HG03439 (cell line): ENCODE results near the gene GNAT1.

Source experiments
- ATAC-seq: cut with Tn5 transposase; IDR thresholded peaks from one replicate; pipeline ENCODE4 v1.9.1; 2021; ENCODE audit warnings: mild to moderate bottlenecking, moderate library complexity; ENCODE audit not compliant: unreplicated experiment

Gene GNAT1

DNA sequence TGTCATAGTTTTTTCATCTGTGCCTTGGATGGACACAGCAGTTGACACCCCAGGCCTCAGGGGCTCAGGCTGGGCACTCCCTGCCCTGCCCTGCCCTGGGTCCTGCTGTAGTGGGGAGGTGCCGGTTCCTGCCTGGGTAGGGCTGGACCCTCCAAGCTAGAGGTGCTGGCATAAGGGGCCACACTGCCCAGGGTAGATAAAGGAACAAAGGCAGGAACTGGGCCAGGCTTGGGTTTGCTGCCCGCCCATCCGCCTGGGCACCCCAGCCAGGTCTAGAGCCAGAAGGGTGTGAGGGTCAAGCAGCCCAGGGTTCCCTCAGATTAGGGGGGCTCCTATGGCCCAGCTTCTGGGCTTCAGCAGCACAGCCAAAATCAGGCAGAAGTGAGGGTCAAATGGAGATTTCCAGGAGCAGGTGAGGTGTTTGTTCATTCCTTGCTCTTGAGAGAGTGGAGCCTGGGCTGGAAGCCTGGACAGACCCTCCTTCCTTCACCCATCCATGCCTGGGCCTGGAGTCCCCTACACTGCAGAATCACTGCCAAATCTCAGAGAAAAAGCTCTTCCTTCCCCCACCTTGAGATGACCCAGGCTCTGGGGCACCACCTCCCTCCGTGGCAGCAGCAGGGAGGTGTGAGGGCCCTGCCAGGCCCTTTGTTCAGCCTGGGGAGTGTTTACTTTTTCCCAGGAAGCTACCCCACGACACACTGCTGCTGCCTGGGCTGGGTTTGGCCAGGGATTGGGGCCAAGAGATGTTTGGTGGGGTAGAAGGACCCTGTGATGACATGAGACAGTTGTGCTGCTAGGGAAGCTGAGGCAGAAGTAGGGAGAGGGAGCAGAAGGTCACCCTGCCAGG lies 29.2 kb upstream of the GNAT1 start:
- no peak for ATAC-seq

DNA sequence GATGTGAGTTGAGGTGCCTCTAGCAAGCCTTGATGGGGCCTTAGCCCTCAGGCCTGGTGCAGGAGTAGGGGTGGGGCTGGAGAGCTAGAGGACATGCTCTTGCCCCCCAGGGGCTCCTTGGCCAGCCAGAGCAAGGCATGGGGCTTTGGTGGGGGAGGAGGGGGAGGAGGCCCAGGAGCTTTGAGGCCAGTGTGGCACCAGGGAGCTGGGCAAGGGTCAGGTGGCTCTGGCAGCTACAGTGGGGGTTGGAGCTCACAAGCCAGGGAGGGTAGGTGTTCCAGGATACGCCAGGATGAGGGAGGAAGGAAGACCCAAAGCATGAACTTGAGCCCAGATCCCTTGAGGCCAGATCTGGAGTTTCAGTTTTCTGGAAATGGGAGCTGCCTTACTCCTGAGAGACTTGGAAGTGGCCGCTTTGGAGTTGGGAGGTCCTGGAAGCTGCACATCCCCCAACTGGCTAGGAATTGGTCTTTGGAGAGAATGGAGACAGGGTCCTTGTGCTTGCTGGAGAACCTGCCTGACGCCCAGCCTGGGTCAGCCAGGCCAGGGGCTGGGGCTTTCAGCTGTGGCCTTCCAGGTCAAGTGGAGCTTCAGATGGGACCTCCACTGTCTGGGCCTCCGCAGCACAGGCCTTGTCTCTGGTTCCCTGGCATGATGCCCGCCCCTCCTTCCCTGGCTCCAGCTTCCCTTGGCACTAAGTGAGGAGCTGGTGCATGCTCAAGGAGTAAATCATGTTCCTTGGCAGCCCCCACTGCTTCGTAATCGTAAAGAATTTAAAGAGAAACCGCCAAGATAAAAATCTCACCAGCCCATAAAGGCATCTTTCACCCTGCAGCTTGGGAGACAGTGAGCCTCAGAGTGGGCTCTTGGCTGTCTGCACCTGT lies 27.6 kb upstream of the GNAT1 start:
- ATAC-seq = no peak

DNA sequence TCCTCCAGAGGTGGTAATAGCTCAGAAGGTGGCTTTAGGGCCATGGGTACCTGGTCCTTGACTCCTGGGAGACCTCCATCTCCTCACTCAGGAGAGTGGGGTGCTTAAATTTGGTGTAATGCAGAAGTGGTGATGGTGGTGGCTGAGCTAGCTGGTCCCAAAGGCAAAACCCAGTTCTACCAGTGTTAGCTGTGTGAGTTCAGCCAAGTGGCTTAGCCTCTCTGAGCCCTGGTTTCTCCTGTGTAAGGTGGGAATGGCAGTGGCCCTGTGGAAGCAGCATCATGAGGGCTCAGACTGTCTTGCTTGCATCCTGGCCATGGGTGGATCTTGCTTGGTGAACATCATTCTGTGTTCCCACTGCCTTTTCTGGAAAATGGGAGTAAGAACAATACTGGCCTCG lies 26.9 kb upstream of the GNAT1 start:
- no peak for ATAC-seq

DNA sequence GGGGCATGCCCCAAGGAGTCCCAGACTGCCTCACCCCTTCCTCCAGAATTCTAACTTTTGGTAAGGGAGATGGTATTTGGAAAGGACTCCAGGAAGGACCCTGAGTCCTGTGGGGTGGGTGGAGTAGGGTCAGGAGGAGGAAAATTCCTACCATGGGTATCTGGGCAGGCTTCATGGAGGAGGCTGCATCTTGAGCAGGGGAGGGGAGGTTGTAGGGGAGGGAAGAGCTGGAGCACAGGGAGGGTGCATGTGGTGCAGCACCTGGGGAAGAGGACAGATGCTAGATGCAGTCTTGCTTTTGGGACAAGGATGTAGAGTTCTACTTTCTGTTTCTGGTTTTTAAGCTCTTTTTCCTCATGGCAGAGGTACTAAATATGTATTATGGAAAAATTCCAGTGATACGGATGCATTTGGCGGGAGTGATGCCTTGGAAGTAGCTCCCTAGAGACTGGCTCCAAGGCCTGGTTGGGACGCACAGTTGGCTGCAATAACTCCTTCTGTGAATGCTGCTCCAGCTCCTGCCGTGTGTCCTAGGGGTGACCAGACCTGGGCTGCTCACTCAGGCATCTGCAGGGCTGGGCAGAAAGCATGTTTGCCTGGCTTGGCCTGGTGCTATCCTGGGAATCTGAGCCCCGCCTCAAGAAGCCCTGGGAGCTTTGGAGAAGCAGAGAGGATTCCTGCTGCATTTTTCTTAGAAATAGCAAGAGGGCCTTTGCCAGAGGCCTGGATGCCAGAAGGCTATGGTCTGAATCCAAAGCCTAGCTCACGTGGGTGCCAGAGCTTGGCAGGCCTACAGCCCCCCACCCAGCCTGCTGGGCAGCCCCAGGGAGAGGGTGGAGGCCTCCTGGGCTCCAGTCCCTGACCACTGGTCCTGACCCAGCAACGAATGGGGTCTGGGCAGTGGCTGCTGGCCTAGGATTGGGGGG lies 26.2 kb upstream of the GNAT1 start:
- ATAC-seq = no peak

DNA sequence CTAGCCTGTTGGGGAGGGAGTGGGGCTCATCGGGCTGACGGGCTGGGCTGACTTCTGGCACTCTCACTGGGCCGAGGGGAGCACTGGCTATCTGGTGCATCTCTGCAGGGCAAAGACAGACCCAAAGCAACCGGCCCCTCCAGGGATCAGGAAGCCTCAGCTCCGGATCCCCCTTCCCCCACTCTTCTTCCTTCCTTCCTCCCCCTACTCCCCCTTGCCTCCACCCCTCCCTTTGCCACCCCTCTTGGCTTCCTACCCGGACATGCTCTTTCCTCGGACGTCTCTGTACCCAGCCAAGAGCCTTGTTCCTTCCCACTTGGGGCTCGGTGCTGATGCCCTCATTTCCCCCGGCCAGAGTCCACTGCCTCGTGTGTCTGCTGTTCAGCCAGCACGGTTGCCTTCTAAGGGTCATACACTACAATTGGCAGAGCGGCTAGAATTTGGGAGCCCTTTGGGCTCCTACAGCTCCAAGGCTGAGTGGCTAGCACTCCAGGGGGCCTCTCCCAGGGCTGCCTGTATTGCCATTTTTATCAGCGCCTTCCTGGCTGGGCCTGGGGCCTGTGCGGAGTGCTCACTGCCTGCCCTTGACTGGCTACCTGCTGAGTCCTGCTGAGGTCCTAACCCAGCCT lies 25.4 kb upstream of the GNAT1 start:
- no peak for ATAC-seq

DNA sequence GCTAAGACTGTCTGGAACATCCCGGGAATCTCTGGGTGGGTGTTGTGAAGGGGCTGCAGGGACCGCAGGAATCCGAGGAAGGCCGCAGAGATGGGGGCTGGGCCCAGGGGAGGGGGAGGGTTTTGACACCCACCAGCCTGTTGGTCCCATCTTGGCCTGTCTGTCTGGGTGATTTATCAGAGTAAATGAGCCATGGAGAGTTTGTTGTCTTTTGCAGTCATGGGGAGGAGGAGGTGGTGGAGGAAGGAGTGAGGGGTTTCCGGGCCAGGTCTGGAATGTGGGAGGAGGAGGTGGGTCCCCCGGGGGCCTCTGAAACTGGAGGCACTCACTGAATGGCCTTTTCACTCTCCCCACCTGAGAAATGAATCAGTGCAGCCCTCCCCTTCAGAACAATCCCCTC lies 24.8 kb upstream of the GNAT1 start:
- ATAC-seq = no peak

DNA sequence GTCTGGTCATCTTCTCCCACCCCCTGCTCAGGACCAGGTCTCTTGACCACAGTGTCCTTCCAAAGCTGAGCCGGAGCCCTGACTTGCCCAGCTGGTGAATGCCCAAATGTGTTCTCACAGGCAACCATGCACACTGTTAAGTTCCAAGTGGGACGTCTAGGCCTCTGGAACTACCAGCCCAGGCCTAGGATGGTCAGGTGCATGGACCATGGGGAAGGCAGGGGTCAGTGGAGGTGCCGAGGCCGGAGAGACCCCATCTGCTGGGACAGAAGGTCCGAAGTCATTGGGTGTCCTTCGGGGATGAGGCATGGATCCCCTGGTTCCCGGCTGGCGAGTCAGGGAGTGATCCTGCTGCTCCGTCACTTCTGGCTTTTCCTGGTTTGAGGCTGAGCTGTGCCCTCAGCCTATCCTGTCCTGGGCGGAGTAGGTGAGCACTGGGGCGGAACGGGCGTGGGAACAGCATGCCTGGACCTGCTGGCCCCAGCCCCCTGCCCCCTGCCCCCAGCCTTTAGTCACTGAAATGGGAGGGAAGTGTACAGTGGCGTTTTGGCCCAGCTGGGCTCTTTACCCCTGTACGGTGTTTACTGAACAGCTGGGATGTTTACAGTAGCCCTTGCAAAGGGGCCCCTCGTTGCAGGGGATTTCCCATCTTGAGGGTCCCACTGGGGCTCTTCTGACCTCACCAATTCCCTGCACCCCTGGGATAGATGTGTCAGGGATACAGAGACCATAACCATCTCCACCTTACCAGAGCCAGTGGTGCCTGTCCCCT lies 24.2 kb upstream of the GNAT1 start:
- ATAC-seq = no peak

DNA sequence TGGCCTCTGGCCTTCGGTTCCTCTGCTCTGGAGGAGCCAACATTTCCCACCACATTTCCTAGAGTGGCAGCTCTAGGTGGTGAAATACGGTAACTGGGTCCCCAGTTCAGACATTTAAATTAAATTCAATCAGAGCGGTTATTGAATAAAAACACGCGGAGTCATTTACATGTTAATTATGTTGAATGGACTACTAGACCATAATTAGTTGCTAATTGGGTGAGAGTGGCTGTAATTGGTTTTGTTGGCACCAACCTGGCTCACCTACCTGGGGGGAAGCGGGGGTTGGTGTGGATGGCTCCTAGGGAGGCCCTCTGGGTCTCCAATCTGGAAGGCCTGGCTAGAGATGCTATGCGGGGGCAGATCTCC lies 23.6 kb upstream of the GNAT1 start:
- no peak for ATAC-seq

DNA sequence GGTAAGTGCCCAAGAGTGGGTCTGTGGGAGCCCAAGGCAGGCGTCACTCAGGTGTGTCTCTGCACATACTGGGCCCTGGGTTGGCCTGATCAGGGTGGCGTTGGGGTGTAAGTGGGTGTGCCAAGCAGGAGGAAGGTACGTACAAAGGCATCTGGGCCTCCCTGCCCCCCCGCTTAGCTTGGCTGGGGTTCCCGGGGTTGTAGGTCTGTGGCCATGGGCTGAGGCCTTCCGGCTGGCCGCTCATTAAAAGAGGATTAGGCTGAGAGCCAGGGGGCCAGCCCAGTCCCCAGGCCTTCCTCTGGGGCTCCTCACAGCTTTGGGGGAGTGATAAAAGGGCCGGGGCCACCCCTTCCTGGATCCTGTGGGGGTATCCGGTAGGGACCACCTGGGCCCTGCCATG lies 23.0 kb upstream of the GNAT1 start:
- ATAC-seq = no peak

DNA sequence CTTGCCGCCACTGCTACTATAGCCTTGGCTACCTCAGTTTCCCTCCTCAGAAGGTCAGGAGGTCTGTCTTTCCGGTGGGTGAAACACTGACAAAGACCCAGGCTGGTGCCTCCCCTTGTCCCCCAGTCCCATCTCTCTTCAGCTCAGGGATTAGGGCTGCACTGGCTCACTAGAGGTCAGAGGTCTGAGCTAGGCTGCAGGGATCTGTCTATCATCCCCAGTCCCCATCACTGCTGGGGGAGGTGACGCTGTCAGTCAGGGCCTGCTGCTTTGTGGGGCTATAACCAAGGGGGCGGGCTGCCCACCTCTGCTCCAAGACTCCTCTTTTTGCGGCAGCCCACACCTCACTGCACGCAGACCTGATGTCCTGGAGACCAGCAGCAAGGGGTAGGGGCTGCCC lies 22.6 kb upstream of the GNAT1 start:
- no peak for ATAC-seq

DNA sequence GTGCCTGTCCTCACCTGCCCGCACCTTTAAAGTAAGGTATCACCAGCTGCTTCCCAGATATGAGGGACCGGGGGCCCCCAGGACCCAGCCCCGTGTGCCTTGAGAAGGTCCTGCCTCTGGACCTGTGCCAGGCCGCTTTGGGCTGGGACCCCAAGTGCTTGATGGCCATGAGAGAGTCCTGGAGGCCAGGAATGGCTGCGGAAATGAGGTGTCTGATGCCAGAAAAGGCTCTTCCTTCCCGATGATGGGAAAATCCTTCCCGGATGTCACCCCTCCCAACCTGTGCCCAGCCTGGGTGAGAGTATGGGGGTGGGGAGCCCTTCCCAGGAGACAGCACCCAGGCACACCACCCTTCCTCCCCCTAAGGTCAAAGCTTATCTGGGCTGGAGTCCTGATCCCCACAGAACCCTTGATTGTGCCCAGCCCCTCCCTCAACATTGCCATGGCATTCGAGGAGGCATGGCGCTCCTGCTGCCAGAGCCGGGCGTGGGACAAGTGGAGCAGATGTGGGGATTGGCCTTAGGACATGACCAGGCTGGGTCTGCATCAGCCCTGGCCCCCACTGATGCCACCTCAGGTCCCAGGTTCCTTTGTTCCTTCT lies 22.1 kb upstream of the GNAT1 start:
- ATAC-seq = no peak

DNA sequence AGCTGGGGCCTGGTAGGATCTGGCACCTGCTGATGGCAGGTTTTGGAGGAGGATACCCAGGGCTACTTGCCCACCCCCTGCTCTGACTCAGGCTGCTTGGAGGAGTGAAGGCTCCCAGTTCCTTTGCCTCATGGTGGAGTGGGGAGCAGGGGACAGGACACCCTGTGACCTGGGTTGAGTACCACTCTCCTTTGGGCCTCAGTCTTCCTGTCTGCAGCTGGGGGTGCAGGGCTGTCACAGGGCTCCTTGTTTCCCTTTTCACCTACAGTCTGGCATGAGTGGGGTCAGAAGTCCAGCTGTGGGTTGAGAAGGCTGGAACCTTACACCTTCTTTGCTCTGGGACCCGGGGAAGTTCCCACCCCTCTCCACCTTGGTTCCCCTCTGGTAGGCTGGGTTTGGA lies 21.6 kb upstream of the GNAT1 start:
- ATAC-seq = no peak

DNA sequence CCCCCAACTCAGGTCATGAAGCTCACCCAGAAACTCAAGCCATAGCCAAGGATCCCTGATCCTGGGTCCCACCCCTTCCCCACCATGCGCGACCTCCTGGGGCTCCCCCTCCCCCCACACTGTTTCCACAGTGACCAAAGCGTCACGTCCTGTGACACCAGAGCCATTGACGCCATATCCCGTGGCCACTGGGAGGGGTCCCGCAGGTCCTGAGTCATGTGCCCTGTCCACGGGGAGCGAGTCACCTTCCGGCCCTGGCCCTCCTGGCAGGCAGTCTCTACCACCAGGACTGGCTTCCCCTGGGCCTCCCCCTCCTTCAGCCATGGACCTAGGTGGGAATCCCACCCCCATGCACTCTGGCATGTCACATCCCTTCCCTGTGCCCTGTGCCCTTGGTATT lies 20.7 kb upstream of the GNAT1 start:
- ATAC-seq = no peak

DNA sequence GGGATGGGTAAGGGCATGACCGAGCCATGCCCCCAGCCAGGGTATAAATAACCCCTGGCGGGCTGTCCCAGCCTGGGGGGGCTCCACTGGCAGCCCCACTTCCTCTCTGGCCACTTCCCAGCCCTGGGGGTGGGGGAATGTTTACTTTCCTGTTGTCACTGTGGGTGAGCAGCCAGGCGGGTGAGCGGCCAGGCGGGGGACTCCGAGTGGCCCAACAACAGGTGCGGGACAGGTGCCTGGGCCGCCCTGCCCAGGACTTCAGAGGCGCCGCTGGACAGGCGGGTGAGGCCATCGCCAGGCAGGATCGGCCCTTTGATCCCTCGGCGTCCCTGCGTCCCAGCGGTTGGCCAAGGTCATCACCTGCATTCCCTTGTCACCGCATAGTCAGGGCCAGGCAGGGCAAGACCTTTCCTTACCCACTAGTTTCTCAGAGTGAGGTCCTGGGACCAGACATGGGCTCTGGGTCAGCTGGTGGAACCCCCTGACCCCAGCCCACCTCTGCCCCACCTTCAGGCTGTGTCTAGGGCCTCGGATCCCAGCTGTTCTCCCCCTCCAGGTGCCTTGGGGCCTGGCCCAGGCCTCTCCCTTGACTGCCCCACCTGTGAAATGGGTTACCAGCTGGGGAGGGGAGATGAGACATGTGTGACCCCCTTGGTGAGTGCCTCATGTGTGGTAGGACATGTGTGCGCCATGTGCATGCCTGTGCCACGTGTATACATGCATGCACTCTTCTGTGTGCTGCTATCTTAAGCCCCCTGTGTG lies 19.7 kb upstream of the GNAT1 start:
- no peak for ATAC-seq

DNA sequence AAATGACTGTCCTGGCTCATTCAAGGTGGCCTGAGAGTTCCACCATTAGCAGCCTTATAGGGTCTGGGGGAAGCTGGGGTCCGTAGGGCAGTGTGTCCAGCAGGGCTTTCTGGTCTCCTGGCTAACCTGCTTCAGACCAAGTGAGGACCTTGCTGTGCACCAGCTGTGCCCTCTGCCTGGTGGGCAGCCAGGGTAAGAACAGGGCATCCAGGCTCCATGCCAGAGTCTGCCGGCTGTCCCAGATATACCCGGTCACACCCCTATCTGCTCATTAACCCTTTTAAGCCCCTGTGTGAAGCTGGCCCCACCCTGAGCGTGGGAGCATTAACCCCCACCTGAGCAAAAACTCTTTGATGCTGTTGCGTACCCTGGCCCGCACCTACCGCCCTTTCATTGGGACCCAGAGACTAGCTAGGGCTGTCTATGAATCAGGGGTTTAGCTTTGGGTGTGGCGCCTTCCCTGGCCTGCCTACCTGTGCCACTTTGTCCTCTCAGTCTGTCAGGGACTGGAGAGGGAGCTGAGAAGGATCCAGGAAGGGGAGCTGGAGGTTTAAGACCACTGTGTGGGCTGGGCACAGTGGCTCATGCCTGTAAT lies 18.7 kb upstream of the GNAT1 start:
- no peak for ATAC-seq

DNA sequence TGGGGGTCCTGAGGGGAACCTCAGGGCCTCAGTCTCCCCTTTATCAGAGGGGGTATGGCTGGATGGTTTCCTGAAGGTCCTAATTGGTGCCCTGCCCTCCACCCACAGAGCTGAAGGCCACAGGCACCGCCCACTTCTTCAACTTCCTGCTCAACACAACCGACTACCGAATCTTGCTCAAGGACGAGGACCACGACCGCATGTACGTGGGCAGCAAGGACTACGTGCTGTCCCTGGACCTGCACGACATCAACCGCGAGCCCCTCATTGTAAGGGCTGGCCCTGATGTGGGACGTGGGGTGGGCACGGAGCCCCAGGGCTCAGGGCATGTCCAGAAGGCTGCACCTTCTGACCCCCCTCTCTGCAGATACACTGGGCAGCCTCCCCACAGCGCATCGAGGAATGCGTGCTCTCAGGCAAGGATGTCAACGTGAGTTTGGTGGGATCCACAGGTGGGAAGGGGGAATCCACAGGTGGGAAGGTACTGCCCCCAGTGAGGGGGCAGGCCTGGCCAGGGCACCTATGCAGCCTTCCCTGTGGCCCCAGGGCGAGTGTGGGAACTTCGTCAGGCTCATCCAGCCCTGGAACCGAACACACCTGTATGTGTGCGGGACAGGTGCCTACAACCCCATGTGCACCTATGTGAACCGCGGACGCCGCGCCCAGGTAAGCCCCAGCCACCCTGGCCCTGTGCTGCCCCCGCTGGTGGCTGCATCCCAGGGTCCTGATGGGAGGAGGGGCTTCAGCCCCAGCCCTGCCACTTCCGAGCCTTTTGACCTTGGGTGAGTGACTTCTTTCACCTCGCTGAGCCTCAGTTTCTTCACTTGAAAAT lies 17.5 kb upstream of the GNAT1 start:
- no peak for ATAC-seq

DNA sequence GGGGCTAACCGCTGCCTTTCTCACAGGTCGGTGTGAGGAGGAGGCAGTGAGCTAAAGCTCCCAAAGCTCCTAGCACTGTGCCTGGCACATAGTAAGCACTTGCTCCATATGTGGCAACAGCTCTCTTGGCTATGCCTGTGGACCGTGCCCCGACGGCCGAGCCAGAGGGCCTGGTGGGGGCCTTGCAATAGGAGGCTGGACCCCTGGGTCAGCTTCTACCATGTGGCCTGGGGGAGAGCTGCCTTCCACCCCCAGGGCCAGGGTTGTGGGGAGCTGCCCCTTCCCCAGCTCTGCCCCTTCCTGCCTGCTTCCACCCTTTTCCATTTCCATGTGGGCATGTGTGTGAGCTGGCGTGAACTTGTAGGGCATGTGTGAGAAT lies 16.9 kb upstream of the GNAT1 start:
- no peak for ATAC-seq
